GM12878 (cell line): ENCODE data around the gene KRTAP1-4. TPM values are rescaled to one million over a fixed set of nuclear protein-coding genes. Genes with fewer than 3 reads are reported as not detected.

Experiments
- ATAC-seq: fragments of 200-7000 bp; cut with Tn5 transposase; 3 replicates; pipeline ENCODE4 v1.9.1; 2020; ENCODE audit warnings: mild to moderate bottlenecking, moderate library complexity
- BruUV-seq: library from RNA; stranded (reverse); fragments of 400-500 nt; replicated peaks from 2 replicates; lab custom pipeline; 2021; lab: Mats Ljungman, UMichigan
- CTCF ChIA-PET: fragments of 300-600 bp; sonication (Branson Sonifier 250); formaldehyde crosslinking; extraction: SDS; loops from one replicate; lab custom pipeline; 2021; ENCODE audit warnings: inconsistent platforms; lab: Yijun Ruan, JAX
- POLR2A ChIA-PET: fragments of 350-600 bp; formaldehyde crosslinking; extraction: SDS; loops from one replicate; lab custom pipeline; 2021; ENCODE audit warnings: inconsistent platforms; lab: Charles Lee
- RAD21 ChIA-PET: fragments of 300-600 bp; sonication (Branson Sonifier 250); formaldehyde crosslinking; loops from one replicate; lab custom pipeline; 2023; ENCODE audit warnings: antibody characterized with exemption; ENCODE audit not compliant: unreplicated experiment; lab: Charles Lee
- SMC1A ChIA-PET: fragments of 300-600 bp; sonication (Branson Sonifier 250); formaldehyde crosslinking; loops from one replicate; lab custom pipeline; 2023; ENCODE audit not compliant: unreplicated experiment, uncharacterized antibody; lab: Charles Lee
- DNase-seq: peaks from one replicate; pipeline ENCODE4 v3.0.0-alpha.2; 2011; ENCODE audit warnings: low read depth, low spot score
- FAIRE-seq: peaks from 3 replicates; lab custom pipeline; 2011; peaks lifted over from hg19 to GRCh38; lab: Jason Lieb, UNC
- H2AFZ ChIP-seq: 2 replicates; pipeline ENCODE4 v1.6.0; 2011; ENCODE audit warnings: low read depth, low read length, control low read depth; ENCODE audit not compliant: control insufficient read depth
- H3K27ac ChIP-seq: 2 replicates; pipeline ENCODE4 v1.5.1; 2011; ENCODE audit warnings: control low read depth; ENCODE audit not compliant: control insufficient read depth, insufficient read depth
- H3K27me3 ChIP-seq, 2 experiments: replicated peaks in 1 of 2; 2 replicates each; pipeline versions ENCODE4 v1.6.0 to v1.6.1; 2011; ENCODE audit warnings: low read length in 1 of 2; ENCODE audit not compliant: control insufficient read depth in 2 of 2, insufficient read depth in 2 of 2
- H3K36me3 ChIP-seq, 2 experiments: 2 replicates each; pipeline ENCODE4 v1.5.1; 2011; ENCODE audit warnings: low read length in 1 of 2; ENCODE audit not compliant: control insufficient read depth in 2 of 2, insufficient read depth in 2 of 2
- H3K4me1 ChIP-seq: 2 replicates; pipeline ENCODE4 v1.6.1; 2011; ENCODE audit warnings: mild to moderate bottlenecking, low read length, moderate library complexity, mixed read lengths; ENCODE audit not compliant: control insufficient read depth, insufficient read depth
- H3K4me2 ChIP-seq: 2 replicates; pipeline ENCODE4 v1.6.0; 2011; ENCODE audit warnings: control low read depth; ENCODE audit not compliant: control insufficient read depth, insufficient read depth
- H3K4me3 ChIP-seq: fragments of 200-600 bp; sonication (generic); 2 replicates; pipeline ENCODE4 v1.5.1; 2016
- H3K79me2 ChIP-seq: 2 replicates; pipeline ENCODE4 v1.6.0; 2011; ENCODE audit warnings: low read length; ENCODE audit not compliant: control insufficient read depth, insufficient read depth
- H3K9ac ChIP-seq: 2 replicates; pipeline ENCODE4 v1.8.0; 2011; ENCODE audit warnings: low read length, control low read depth, mixed read lengths; ENCODE audit not compliant: control insufficient read depth, insufficient read depth
- H3K9me3 ChIP-seq: replicated peaks from 3 replicates; pipeline ENCODE4 v1.5.1; 2011; ENCODE audit warnings: mild to moderate bottlenecking, low read length; ENCODE audit not compliant: control insufficient read depth, insufficient read depth
- H4K20me1 ChIP-seq: 2 replicates; pipeline ENCODE4 v1.6.0; 2011; ENCODE audit not compliant: control insufficient read depth, insufficient read depth
- ATF7 ChIP-seq: fragments of 450-650 bp; IDR thresholded peaks from 2 replicates; pipeline ENCODE4 v1.6.1; 2016; ENCODE audit warnings: low read depth, mild to moderate bottlenecking
- IKZF1 ChIP-seq: fragments of 450-650 bp; conservative IDR thresholded peaks from 2 replicates; pipeline ENCODE4 v1.6.1; 2017; ENCODE audit warnings: antibody characterized with exemption, mild to moderate bottlenecking
- NBN ChIP-seq: fragments of 450-650 bp; IDR thresholded peaks from 2 replicates; pipeline ENCODE4 v1.6.1; 2016
- PAX8 ChIP-seq: fragments of 450-650 bp; IDR thresholded peaks from 2 replicates; pipeline ENCODE4 v1.6.1; 2017; ENCODE audit warnings: mild to moderate bottlenecking, moderate library complexity
- TBL1XR1 ChIP-seq: IDR thresholded peaks from 2 replicates; pipeline ENCODE4 v1.6.1; 2012; ENCODE audit warnings: low read depth, low read length, improper control_type of control experiment
- WGBS: methylation state at CpG from one replicate; pipeline ENCODE4 v1.1.6; 2016; ENCODE audit warnings: low lambda C conversion rate; ENCODE audit not compliant: insufficient replicate concordance, insufficient coverage; ENCODE audit errors: missing lambda C conversion rate; 5-methylcytosine and 5-hydroxymethylcytosine counted together
- in situ Hi-C: fragments of 300-500 bp; cut with MboI; formaldehyde crosslinking; loops from 9 replicates; pipeline ENCODE4 v1.14.3; 2018; ENCODE audit warnings: mixed read lengths
- intact Hi-C: fragments of 100-400 bp; cut with micrococcal nuclease; formaldehyde crosslinking; loops from one replicate; pipeline ENCODE4 v1.14.2; 2022; ENCODE audit not compliant: unreplicated experiment
- polyA plus RNA-seq, 11 experiments: library from polyadenylated mRNA; depleted of rRNA in 4 of 11; unstranded in 6 of 11; stranded (reverse) in 5 of 11; fragments of >200 nt; fragmentation: Nextera tagmentation in 4 of 11; fragmentation: Illumina TruSeq in 1 of 11; extraction: Ambion mirVana in 4 of 11; extraction: Trizol in 1 of 11; gene quantifications; 1 replicate in 1 of 11; 2 replicates in 10 of 11; pipeline versions ENCODE4 v1.2.1 to v1.2.3, GENCODE V29; 2011 to 2016; ENCODE audit warnings: inconsistent platforms in 2 of 11, missing spikeins in 2 of 11, low read depth in 1 of 11
- total RNA-seq, 4 experiments: library from RNA; depleted of rRNA in 3 of 4; stranded (reverse); fragments of >200 nt in 3 of 4; fragmentation: Illumina TruSeq in 1 of 4; extraction: Trizol in 1 of 4; gene quantifications; 2 replicates each; pipeline versions ENCODE4 v1.2.1 to v1.2.3, GENCODE V29; 2013 to 2021
- TF ChIP-seq, protein P1 (sequence below): IDR thresholded peaks from 2 replicates; pipeline ENCODE4 v1.6.1; 2011; ENCODE audit warnings: mild to moderate bottlenecking, low read depth, low read length, moderate library complexity; ENCODE audit not compliant: insufficient replicate concordance
- TF ChIP-seq, protein P2 (sequence below): IDR thresholded peaks from 2 replicates; pipeline ENCODE4 v1.6.1; 2012; ENCODE audit warnings: low read length, inconsistent platforms
- TF ChIP-seq, protein P3 (sequence below): IDR thresholded peaks from 2 replicates; pipeline ENCODE4 v1.6.1; 2011; ENCODE audit warnings: low read depth, mild to moderate bottlenecking, low read length, moderate library complexity, borderline replicate concordance; ENCODE audit errors: extremely low read depth
- TF ChIP-seq, protein P4 (sequence below): IDR thresholded peaks from 2 replicates; pipeline ENCODE4 v1.6.1; 2012; ENCODE audit warnings: low read depth, low read length, improper control_type of control experiment

KRTAP1-4 gene
- total and polyA plus RNA-seq, 10 of the 15 experiments (the other 5 are each of a cell fraction or from before 2014, with no cell fraction given): not detected

DNA sequence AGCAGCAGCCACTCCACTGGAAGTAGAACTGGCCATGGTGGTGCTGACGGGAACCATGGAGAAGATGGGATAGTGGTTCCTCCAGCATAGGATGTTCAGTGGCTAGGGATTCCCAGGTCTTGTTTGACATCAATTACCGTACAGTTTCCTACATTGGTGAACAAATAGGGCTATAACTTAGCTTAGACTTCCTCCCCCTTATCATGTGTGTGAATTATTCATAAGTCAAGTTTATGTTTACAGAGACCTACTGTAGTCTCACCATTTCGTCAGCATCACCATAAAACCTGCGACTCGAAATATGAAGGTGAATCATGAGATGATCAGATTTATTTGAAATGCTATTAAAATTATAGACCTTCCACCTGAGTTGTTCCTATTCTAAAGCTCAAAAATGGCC, 28.7 kb upstream of the KRTAP1-4 start:
- CTCF ChIA-PET: no interaction called here
- H3K9me3 ChIP-seq: no peaks in the 10 kb centered on the region
- H3K4me2 ChIP-seq: no peak overlapping the region
- no peaks in the 10 kb centered on the region for H3K79me2 ChIP-seq
- WGBS: 17% methylated on average over 5 of the region's 5 CpGs
- POLR2A ChIA-PET: no interaction called here
- DNase-seq (no peak), FAIRE-seq (no peak), ATAC-seq (no peak)
- SMC1A ChIA-PET: interaction anchor here (0.6 kb wide), 1 partner anchor 386 kb away, joined by 3 read pairs; no protein-coding TSS in a partner anchor
- H3K9ac ChIP-seq: no peak overlapping the region
- H3K36me3 ChIP-seq: no peaks in the 10 kb centered on the region
- H4K20me1 ChIP-seq: no peaks in the 10 kb centered on the region
- in situ Hi-C loops (no loop called here), intact Hi-C loops (no loop called here)
- H3K27me3 ChIP-seq: no peaks in the 10 kb centered on the region
- no peak overlapping the region for H3K4me3 ChIP-seq
- no TSS peak for BruUV-seq
- RAD21 ChIA-PET: no interaction called here
- no peak overlapping the region for H2AFZ ChIP-seq
- no peaks in the 10 kb centered on the region for H3K4me1 ChIP-seq
- no peak for TF ChIP-seq ATF7
- TF ChIP-seq, all 136 proteins: peak for 0
- no peak overlapping the region for H3K27ac ChIP-seq

DNA sequence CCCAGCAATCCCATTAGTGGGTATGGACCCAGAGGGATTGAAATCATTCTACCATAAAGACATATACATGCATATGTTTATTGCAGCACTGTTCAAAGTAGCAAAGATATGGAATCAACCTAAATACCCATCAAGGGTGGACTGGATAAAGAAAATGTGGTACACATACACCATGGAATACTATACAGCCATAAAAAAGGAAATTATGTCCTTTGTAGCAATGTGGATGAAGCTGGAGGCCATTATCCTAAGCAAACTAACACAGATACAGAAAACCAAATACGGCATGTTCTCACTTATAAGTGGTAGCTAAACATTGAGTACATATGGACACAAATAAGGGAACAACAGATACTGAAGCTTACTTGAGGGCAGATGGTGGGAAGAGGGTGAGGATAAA, 27.6 kb upstream of the KRTAP1-4 start:
- ChIA-PET CTCF (no interaction called here), SMC1A (no interaction called here), RAD21 (no interaction called here), POLR2A (no interaction called here)
- ATAC-seq (no peak), FAIRE-seq (no peak), DNase-seq (no peak)
- Histone ChIP-seq H3K4me2 (no peak overlapping the region), H3K4me3 (no peak overlapping the region), H3K4me1 (no peaks in the 10 kb centered on the region), H4K20me1 (no peaks in the 10 kb centered on the region), H3K9ac (no peak overlapping the region), H3K9me3 (no peaks in the 10 kb centered on the region), H2AFZ (no peak overlapping the region), H3K27ac (no peak overlapping the region), H3K36me3 (no peaks in the 10 kb centered on the region), H3K27me3 (no peaks in the 10 kb centered on the region), H3K79me2 (no peaks in the 10 kb centered on the region)
- intact Hi-C loops (no loop called here), in situ Hi-C loops (no loop called here)
- WGBS: 43% methylated on average over 1 of the region's 1 CpG
- no TSS peak for BruUV-seq
- TF ChIP-seq PAX8: no peak
- no peak for TF ChIP-seq NBN
- TF ChIP-seq, protein P1, sequence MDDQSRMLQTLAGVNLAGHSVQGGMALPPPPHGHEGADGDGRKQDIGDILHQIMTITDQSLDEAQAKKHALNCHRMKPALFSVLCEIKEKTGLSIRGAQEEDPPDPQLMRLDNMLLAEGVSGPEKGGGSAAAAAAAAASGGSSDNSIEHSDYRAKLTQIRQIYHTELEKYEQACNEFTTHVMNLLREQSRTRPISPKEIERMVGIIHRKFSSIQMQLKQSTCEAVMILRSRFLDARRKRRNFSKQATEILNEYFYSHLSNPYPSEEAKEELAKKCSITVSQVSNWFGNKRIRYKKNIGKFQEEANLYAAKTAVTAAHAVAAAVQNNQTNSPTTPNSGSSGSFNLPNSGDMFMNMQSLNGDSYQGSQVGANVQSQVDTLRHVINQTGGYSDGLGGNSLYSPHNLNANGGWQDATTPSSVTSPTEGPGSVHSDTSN: no peak
- TF ChIP-seq, protein P2, sequence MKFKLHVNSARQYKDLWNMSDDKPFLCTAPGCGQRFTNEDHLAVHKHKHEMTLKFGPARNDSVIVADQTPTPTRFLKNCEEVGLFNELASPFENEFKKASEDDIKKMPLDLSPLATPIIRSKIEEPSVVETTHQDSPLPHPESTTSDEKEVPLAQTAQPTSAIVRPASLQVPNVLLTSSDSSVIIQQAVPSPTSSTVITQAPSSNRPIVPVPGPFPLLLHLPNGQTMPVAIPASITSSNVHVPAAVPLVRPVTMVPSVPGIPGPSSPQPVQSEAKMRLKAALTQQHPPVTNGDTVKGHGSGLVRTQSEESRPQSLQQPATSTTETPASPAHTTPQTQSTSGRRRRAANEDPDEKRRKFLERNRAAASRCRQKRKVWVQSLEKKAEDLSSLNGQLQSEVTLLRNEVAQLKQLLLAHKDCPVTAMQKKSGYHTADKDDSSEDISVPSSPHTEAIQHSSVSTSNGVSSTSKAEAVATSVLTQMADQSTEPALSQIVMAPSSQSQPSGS: no peak
- TF ChIP-seq, protein P3, sequence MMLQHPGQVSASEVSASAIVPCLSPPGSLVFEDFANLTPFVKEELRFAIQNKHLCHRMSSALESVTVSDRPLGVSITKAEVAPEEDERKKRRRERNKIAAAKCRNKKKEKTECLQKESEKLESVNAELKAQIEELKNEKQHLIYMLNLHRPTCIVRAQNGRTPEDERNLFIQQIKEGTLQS: no peak
- TF ChIP-seq, protein P4, sequence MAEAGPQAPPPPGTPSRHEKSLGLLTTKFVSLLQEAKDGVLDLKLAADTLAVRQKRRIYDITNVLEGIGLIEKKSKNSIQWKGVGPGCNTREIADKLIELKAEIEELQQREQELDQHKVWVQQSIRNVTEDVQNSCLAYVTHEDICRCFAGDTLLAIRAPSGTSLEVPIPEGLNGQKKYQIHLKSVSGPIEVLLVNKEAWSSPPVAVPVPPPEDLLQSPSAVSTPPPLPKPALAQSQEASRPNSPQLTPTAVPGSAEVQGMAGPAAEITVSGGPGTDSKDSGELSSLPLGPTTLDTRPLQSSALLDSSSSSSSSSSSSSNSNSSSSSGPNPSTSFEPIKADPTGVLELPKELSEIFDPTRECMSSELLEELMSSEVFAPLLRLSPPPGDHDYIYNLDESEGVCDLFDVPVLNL: no peak
- no peak for TF ChIP-seq IKZF1
- no peak for TF ChIP-seq TBL1XR1
- TF ChIP-seq ATF7: no peak
